Stimulated activated CD4-positive, alpha-beta T cell treated with anti-CD3 and anti-CD28 coated beads, TNF-alpha, amount 100 ng/mL, for 48 hours (primary cell): Measurements from ENCODE around the gene MAGI2.

ENCODE experiments used
- DNase-seq, 3 donors: peaks; one replicate each; pipeline ENCODE4 v3.0.0-alpha.2; 2020; ENCODE audit warnings: low read depth in 3 of 3

MAGI2 gene

DNA sequence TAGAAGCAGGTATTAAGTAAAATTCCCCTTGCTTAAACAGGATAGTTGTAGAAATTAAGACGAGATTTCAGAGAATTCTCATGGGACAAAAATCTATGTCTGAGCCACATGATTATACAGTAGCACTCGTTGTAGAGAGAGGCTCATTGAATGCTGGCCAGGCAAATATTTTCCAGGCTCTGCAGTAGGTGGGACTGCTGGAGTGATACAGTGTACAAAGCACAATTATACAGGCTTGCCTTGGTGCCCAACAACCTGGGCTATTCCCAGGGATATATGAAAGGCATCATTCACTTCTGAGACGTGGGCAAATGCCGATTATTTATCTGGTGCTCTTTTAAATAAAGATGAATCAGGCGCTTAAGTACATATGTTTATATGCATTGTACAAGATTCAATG lies 1274.3 kb downstream of the MAGI2 start:
- no peak for DNase-seq

DNA sequence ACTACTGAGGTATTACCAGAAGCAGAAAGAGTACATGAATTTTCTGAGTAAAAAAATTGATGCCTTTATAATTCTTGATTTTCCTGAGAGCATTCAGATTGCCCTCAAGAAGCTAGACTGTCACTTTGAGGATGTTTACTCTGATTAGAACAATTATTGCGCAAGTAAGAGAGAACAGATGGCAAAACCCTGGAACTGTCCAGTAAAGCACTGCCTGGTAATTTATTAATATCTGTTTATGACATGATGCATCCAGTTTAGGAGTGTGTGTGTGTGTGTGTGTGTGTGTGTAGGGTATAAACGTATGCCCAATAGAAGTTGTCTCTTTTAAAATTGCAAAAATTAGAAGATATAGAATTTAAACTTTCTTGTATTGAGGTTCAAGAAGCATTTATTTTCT lies 1275.1 kb downstream of the MAGI2 start:
- DNase-seq = no peak

DNA sequence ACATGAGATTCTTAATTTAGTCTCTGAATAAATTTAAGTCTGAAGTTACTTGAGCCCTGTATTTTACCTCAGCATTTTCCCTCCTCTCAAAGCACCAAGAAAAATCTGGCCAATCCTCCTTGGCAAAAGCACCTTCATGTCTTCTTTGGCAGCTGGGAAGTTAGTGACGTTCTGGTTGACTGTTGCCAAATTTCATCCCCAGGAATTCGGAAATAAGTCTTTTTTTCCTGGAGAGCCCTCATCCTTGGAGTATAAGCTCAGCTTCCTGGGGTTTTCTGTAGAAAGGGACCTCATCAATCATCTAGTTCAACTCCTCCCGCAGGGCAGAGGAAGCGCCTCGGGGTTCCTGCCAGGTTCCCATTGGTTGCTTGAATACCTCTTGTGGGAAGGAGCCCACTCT lies 1277.3 kb downstream of the MAGI2 start:
- DNase-seq = no peak

DNA sequence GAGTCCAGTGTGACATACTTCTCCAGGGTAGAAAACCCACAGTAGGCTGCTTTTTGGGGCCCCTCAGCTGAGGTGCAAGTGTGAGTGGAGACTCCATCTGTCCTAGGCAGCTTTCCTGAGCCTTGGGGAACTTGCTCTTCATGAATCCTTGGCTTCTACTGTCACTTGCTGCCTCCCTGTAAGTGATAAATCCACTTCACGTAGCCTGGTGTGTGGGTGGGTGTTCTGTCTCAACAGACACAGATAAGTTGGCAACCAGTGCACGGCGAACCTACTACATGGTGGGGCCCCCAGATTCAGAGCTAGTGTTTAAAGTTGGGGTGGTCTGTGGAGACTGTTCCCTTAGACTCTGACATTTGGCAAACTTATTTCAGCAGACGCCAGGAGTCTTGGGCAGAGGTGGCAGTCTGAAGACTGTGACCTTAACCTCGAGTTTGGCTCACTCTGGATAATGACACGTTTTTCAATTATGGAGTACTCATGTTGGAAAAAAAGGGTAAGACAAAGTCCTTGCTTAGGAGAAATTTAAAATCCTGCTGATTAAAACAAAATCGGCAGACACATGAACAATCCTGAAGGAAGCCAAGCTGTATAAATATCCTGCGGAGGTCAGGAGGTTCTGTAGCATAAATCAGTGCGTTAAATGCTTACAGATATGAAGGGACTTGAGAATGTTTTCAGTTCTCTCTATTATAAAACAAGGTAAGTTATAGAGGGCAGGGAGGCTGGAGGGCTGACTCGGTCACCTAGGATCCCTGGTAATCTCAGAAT lies 1278.0 kb downstream of the MAGI2 start:
- no peak for DNase-seq

DNA sequence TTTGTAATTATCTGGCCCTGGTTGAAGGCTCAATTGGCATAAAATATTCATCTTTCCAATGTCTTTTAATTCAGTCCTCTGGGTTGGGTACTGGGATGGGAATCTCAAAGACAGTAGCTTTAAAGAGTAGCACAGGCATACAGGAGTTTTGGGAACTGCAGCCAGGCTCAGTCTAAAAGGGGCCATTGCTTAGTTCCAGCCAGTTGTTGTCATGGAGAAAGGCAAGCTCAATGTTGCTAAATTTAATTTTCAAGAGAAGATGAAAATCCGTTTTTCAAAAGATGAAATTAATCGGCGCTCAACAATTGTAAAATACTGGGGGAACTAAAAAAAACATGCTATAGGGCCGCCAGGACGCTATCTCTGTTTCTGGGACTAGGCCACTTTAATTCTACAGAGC lies 1279.8 kb downstream of the MAGI2 start:
- DNase-seq = no peak

DNA sequence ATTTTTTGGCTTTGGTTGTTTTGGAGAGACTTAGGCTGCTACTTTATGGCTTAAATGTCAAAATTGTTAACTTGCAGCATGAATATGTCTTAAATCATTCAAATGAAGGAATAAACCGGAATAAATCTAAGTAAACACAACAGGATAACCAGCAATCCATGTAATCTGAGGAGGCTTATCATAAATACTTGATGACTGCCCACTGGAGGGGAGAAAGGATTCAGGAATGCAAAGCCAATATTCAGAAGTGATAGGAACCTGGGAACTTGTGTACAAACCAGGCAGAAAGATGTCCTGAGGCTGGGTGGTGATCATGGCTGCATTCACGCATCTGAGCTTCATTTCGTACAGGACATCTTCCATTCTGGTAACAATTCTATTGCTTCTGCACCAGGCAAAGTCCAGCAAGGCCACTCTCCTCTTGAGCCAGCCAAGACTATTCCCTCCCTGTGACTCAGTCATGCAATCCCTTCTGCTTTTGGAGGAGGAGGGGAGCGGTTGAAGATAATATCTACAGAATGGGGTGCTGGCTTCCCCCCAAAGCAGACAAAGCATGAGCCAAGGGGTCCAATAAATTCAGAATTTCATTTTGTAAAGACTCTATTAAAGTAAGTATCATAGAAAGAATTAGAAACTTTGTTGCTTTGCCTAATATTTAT lies 1280.4 kb downstream of the MAGI2 start:
- no peak for DNase-seq

DNA sequence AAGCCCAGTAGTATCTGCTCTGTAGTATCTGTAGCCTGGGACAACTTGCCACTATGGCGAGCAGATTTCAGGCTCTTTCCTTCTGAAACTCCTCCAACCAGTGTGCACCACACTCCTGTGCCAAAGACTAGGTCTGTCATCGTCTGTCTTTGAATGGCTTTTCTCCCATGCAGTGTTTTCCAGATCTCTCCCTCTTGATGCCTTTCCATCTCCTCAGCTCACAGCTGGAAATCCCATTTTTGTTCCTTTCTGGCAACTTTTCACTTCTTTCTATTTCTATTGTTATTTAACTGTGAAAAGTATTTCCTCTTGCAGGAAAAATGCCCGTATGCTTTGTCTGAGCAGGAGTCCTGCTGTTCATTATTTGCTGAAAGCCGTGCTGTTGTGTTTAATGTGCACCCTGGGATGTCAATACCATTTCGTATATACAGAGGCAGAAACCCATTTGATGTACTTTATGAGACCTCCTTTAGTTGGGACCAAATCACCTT lies 1281.2 kb downstream of the MAGI2 start:
- DNase-seq = no peak

DNA sequence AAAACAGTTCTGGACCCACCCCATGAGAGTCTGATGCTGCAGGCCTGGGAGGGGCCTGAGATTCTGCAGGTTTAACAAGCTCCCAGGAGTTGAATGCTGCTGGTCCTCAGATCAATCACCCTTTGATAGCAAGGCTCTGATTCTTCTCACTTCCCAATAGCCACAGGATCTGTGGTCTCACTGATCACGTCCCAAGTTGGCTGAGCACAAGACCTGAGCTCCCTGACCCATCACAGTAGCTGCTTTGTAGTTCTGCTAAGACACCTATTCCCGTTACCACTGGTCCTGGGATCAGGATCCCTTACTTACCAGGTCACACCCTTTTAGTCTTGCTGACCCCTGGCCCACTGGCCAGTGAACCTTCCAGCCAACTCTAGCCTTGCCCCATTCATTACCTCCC lies 1282.1 kb downstream of the MAGI2 start:
- no peak for DNase-seq

DNA sequence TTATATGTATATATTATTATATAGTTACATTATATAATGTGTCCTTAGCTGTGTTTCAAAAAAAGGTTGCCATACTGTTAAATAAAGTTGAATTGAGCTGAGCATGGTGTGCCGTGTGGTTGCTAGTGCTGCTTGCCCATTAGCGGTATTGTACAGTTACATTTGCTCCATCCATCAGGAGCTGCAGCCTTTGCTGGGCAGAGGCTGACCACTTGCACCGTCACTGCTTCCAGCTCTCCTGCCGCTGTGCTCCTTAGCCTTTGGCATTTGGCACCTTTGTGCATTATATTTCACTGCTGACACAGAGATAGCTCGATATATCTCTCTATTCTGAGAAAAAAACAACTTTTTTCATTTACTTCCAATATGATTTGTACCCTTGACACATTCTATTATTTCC lies 1282.7 kb downstream of the MAGI2 start:
- no peak for DNase-seq

DNA sequence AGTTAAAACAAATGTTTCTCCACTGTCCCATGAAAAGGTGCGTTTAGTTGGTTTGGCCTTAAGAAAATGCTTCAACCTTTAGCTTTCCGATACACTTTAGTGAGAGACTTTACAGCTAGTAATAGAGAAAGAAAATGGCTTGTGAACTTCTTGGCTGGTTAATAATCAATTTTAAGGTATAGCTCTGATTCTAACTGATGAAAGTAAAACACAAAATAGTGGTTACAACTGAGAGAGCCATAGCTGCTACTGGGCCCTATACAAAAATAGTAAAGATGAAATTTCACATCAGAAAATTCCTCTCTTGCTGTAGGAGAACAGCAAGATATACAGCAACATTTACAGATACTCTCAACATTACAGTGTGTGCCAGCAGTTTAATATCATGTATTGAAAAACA lies 1283.5 kb downstream of the MAGI2 start:
- no peak for DNase-seq

DNA sequence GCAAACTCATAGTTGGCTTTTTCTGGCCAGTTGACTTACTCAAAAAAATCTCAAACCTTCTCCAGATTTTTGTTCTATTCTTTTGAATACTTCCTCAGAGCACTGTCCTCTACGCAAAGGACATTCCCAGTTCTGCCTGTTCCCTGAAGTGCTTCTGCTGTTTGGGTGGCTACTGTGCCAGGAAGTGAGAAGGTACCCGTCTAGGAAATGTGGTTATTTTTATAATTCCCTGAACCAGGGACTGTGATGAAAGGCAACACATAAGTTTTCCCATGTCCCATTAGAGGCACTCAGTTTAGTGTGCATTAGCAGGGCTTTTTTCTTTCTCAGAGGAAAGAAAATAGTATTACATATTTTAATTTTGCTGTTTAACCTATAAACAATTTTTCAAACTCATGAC lies 1284.6 kb downstream of the MAGI2 start:
- no peak for DNase-seq

DNA sequence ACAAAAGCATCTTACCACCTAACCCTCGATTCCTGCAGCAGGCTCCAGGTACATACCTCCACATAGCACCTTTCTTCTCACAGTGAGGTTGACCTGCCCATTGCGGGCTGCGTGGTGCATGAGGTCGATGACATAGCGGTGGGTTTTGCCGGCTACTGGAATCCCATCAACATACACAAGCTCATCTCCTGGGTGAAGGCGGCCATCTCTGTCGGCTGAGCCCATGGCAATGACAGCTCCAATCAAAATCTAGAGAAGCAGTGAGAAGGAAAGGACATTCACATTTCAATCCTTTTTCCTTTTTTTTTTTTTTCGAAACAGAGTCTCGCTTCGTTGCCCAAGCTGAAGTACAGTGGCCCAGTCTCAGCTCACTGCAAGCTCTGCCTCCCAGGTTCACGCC lies 1285.6 kb downstream of the MAGI2 start:
- no peak for DNase-seq

DNA sequence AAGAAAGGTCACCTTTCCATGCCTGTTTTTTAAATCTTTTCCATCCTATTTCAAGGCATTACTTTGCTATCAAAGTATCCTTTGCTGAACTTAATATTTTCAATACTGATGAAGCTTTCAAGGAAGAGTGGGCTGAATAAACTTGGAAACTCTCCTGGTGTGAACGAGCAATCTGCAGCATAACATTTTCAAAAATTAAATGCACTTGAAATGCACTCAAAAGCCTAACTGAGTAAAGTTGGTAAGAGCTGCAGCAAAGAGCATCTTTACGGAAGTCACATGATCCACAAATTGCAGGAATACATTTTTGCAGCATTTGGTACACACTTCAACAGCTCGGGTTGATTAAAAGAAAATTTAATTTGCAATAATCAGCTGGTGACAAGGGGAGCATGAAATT lies 1287.6 kb downstream of the MAGI2 start:
- DNase-seq = no peak

DNA sequence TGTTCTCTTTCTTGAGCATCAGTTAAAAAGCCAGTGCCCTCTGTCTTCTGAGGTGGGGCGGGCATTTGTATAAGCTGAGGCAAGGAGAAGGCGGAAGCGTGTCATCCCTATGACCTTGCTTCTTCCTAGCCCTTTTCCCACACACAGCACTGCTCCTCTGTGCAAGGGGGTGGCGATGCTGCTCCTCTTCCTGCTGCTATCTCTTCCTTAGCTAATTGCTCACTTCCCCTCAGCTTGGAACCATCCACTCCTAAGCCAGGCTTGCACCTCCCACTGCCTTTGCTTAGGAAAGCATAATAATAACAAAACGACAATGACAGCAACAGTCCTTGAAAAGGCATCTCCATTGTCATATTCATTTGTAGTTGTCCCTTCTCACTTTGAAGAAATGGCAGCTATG lies 1288.0 kb downstream of the MAGI2 start:
- no peak for DNase-seq

DNA sequence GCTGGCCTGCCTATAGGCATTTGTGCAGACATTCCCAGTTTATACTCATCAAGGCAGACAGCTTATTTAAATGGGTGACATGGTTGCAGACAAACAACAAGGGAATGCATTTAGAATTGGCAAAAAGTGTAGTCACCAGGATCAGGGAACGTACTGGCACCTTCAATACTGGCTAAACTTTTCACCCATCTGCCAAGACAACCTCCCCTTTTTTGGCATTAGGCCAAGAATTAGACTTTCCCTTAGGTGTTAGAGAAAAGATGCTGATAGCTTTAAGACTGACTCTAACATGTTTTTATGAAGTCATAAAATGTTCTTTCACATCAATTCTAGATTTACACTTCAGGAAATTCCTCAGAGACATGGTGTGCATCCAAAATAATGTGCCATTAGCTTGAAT lies 1289.0 kb downstream of the MAGI2 start:
- DNase-seq = no peak

DNA sequence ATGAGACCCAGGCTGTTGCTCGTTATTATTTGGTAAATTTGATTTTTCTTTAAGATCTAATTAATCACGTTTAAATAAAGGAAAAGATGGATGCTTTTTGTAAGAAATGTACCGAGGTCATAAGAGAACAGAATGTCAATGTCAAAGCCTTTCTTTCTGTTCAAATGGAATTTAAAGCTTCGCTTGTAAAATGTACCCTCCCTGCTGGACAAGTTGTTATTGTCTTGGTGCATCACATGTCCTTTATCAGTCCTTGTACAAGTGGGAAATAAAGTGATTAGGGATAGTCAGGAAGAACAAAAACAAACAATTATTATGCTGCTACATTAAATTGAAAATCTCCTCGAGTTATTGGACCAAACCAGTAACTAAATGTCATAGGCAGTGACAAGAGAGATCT lies 1291.7 kb downstream of the MAGI2 start:
- DNase-seq = no peak

DNA sequence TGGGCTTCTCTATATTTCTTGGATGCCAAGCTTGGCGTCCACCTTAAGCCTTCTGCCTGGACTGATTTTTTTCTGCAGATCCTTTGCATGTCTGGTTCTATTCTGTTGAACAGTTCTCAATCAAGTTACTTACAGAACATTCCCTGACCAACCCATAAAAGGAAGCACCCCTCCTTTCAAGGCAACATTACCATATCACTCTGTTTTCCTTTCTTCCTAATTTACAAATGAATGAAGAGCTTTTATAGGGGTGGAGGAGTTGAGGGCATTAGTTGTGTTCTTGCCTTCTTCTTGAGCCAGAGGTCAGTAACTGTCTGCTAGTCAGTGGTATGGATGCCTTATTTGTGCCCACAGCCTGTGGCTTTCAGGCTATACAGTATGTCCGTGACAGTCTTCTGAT lies 1293.9 kb downstream of the MAGI2 start:
- no peak for DNase-seq

DNA sequence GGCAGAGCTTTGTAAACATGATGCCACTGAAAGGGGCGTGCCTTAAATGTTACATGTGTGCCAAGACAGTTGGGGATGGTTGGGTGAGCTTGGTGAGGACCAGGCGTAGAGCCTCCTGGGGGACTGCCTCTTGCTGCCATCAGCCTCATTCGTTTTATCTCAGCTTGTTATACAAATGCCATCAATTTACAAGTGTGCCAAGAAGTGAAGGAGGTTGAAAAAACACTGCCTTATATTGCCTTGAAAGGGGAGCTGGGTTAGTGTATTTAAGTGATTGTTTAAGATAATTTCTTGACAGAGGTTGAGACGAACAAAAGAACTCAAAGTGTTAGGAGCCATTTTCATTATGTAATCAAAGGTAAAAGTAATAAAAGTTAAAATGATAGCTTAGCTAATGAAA lies 1300.2 kb downstream of the MAGI2 start:
- no peak for DNase-seq

DNA sequence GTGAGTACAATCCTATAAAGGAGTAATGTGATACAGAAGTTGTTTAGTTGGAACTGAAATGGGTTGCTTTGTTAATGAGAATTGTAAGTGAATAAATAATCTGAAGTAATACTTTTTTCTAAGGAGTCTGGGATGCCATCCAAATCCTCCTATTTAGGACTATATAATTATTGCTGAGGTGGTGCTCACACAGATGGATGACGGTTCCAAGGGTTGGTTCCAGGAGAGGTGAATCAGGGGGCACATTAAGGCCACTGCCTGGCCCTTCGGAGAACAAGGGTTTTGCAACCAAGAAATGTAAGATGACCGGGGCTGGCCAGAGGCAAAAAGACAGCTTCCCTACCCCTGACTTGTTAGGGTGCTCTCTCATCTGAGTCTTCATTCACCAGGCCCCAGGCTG lies 1302.2 kb downstream of the MAGI2 start:
- DNase-seq = no peak

DNA sequence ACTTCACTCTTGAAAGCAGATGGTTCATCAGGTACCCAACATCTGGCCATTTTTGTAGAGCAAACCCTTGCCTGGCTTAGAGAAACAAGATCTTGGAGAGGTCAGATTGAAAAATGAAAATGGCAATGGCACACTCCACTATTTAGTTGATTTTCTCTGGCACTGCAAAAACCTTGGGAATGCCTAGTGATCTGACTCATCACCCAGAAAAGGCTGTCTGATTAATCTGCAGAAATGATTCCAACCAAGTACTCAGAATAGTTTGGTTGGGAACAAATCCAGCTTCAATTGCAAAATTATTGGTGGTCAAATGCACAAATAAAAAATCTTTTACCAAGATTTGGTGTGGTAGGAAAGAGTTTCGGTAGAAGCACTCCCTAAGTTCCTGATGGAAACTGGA lies 1303.7 kb downstream of the MAGI2 start:
- DNase-seq = no peak

DNA sequence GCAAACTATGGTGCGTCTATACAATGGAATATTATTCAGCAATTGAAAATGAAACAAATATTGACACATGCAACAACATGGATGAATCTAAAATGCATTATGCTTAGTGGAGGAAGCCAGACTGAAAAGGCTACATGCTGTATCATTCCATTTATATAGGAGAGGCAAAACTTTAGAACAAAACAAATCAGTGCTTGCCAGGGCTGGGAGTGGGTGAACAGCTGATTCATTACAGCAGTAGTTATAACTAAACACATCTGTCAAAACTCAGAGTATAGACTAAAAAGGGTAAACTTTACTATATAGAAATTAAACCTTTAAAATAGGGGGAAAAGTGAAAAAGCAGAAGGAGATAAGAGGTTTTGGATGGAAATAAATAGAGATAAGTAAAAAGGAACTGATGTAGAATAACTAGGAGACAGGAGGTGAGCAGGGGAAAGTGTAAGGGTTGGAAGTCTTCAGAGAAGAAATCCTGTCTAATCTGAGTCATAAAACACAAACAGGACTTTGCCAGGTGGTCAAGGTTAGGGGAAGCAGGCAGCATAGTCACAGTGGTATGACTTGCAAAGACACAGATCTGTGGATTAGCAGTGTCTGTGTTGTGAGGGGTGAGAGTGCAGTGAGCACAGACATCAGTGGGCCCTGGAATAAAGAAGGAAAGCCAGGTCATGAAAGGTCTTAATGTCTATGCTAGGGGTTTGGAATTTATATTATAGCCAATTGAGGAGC lies 1305.1 kb downstream of the MAGI2 start:
- DNase-seq = no peak

DNA sequence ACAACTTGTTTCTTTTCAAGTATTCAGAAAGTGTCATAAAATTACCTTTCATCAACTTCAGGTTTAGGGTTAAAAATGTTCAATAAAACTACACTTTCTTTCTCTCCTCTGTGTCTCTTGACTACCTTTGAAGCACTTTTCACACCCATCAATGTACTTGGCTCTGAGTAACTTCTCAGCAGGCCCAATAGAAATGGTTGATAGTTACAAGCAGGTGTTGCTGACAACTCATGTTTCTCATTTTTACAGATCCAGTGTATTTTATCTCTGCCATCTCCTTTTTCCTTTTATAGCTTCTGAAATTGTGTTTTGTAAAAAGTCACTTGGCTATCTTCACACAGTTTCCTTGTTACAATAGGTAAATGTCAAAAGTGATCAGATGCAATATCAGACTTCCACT lies 1306.9 kb downstream of the MAGI2 start:
- no peak for DNase-seq

DNA sequence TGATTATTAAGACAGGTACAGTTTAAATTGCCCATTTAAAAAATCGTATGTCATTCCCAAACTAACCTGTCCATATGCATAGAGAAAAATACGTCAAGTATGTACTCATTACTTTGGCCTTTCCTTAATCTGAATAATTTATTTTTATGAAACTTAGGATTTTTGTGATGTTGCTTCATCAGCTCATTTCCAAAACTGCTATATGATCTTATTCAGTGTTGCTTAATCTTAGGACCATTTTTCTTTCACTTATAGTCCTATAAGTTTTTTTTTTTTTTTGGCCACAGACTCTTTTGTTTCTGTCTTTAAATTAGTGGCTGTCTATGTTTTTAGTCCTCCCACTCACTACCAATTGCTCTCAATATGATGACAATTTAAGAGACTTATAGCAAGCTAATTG lies 1309.8 kb downstream of the MAGI2 start:
- no peak for DNase-seq
